Transverse colon (tissue), 4 donors: ENCODE results near the gene USP53.

Source experiments
- CTCF ChIP-seq, 5 experiments: fragments of 200-600 bp in 3 of 5; fragments of 450-650 bp in 2 of 5; sonication (generic) in 3 of 5; IDR thresholded peaks; 1 replicate in 2 of 5; 2 replicates in 3 of 5; pipeline ENCODE4 v1.5.1; 2016 to 2017; ENCODE audit warnings: antibody characterized with exemption in 5 of 5, inconsistent platforms in 3 of 5, mild to moderate bottlenecking in 2 of 5, moderate library complexity in 1 of 5
- EP300 ChIP-seq: sonication (generic); formaldehyde crosslinking; IDR thresholded peaks from one replicate; pipeline ENCODE4 v1.6.1; 2017; ENCODE audit warnings: antibody characterized with exemption, low read depth
- POLR2A ChIP-seq: fragments of 450-650 bp; IDR thresholded peaks from one replicate; pipeline ENCODE4 v1.6.1; 2016; ENCODE audit warnings: antibody characterized with exemption, mild to moderate bottlenecking, moderate library complexity
- POLR2AphosphoS5 ChIP-seq, 3 donors: sonication (generic); formaldehyde crosslinking; IDR thresholded peaks; one replicate each; pipeline ENCODE4 v1.6.1; 2016; ENCODE audit warnings: antibody characterized with exemption in 3 of 3

DNA sequence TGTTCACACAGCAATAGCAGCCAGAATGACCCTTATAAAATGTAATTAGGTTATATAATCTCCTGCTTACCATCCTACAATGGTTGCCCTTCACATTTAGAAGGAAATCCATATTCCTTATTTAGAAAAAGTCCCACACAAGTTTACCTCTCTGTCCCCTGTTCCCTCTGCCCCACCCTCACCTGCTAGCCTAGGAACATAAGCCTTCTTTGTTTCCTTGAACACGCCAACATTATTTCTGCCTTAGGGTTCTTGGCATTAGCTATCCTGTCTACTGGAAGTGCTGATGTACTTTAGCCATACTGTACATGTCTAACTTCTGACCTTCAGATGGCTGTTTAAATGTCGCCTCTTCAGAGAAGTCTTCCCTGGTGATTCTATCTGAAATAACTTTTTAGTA lies 28.4 kb upstream of the USP53 start:
- TF ChIP-seq CTCF (IDR thresholded peaks at IDR 0.05), result no peak
- TF ChIP-seq POLR2A, result no peak
- no peak for TF ChIP-seq EP300
- peak in 1 of 3 donors; percentile 58 for TF ChIP-seq POLR2AphosphoS5 (IDR thresholded peaks at IDR 0.05)
